Endodermal cell (in vitro differentiated cells): Measurements from ENCODE around the gene INSYN1. TPM values are rescaled to one million over a fixed set of nuclear protein-coding genes. Genes with fewer than 3 reads are reported as not detected.
A peak's percentile ranks its signal among the peaks of the same experiment; 100 is the strongest.
"Not testable (repeated sequence)": the region's sequence is repeated elsewhere in the genome, so short reads cannot be mapped to it uniquely, and the experiment has no call there.

Source experiments
- DNase-seq: peaks from one replicate; pipeline ENCODE4 v3.0.0-alpha.2; 2017
- H3K27ac ChIP-seq: 2 replicates; pipeline ENCODE4 v1.5.1; 2013; ENCODE audit warnings: mild to moderate bottlenecking, low read depth, low read length, moderate library complexity
- H3K27me3 ChIP-seq: 2 replicates; pipeline ENCODE4 v1.6.1; 2013; ENCODE audit warnings: mild to moderate bottlenecking, low read length, moderate library complexity; ENCODE audit not compliant: insufficient read depth, control insufficient read depth, poor library complexity, severe bottlenecking
- H3K36me3 ChIP-seq: 2 replicates; pipeline ENCODE4 v1.7.0; 2013; ENCODE audit warnings: mild to moderate bottlenecking, low read length, moderate library complexity; ENCODE audit not compliant: control insufficient read depth, insufficient read depth
- H3K4me1 ChIP-seq: one replicate; pipeline ENCODE4 v1.7.0; 2013; ENCODE audit warnings: low read length; ENCODE audit not compliant: control insufficient read depth, insufficient read depth
- H3K4me3 ChIP-seq: 2 replicates; pipeline ENCODE4 v1.5.1; 2013; ENCODE audit warnings: mild to moderate bottlenecking, low read length, moderate library complexity
- H3K9ac ChIP-seq: 2 replicates; pipeline ENCODE4 v1.6.1; 2013; ENCODE audit warnings: mild to moderate bottlenecking, low read length, moderate library complexity; ENCODE audit not compliant: poor library complexity, severe bottlenecking; ENCODE audit errors: extremely low read depth
- H3K9me3 ChIP-seq: 2 replicates; pipeline ENCODE4 v1.6.1; 2013; ENCODE audit warnings: mild to moderate bottlenecking, low read length, moderate library complexity; ENCODE audit not compliant: control insufficient read depth
- H3K27ac Mint-ChIP-seq: 2 replicates; pipeline ENCODE4 v1.8.0; 2020; ENCODE audit warnings: mixed read lengths
- H3K27me3 Mint-ChIP-seq: 2 replicates; pipeline ENCODE4 v1.8.0; 2021; ENCODE audit warnings: mild to moderate bottlenecking, mixed read lengths; ENCODE audit not compliant: insufficient read depth
- H3K36me3 Mint-ChIP-seq: 2 replicates; pipeline ENCODE4 v1.8.0; 2020; ENCODE audit warnings: low read depth, mixed read lengths
- H3K4me1 Mint-ChIP-seq: 2 replicates; pipeline ENCODE4 v1.8.0; 2020; ENCODE audit warnings: mixed read lengths
- H3K4me3 Mint-ChIP-seq: 2 replicates; pipeline ENCODE4 v1.8.0; 2020; ENCODE audit warnings: mild to moderate bottlenecking, moderate library complexity, mixed read lengths
- H3K9me3 Mint-ChIP-seq: 2 replicates; pipeline ENCODE4 v1.8.0; 2020; ENCODE audit warnings: mild to moderate bottlenecking, mixed read lengths
- WGBS, 2 experiments: methylation state at CpG; one replicate each; pipeline versions ENCODE4 v1.1.5 to v1.1.7; 2013; ENCODE audit warnings: missing lambda C conversion rate in 2 of 2, mixed read lengths in 1 of 2; ENCODE audit not compliant: insufficient coverage in 1 of 2, insufficient read length in 1 of 2; 5-methylcytosine and 5-hydroxymethylcytosine counted together
- total RNA-seq, 2 donors: library from RNA; stranded (reverse); fragmentation: NEBNext Ultra II Directional in 1 of 2; extraction: Animal tissue kit (Norgen Biotek cat#: 25700) in 1 of 2; gene quantifications; 2 replicates in 1 of 2; 3 replicates in 1 of 2; pipeline ENCODE4 v1.2.1, GENCODE V29; 2021
- TF ChIP-seq, protein P1 (sequence below): fragments of 200-600 bp; sonication (generic); conservative IDR thresholded peaks from 2 replicates; pipeline ENCODE4 v1.5.0; 2021; ENCODE audit warnings: antibody characterized with exemption, mild to moderate bottlenecking

The INSYN1 gene
- total RNA-seq, 2 donors from 2014 or later = 0.33 to 0.55 TPM

DNA sequence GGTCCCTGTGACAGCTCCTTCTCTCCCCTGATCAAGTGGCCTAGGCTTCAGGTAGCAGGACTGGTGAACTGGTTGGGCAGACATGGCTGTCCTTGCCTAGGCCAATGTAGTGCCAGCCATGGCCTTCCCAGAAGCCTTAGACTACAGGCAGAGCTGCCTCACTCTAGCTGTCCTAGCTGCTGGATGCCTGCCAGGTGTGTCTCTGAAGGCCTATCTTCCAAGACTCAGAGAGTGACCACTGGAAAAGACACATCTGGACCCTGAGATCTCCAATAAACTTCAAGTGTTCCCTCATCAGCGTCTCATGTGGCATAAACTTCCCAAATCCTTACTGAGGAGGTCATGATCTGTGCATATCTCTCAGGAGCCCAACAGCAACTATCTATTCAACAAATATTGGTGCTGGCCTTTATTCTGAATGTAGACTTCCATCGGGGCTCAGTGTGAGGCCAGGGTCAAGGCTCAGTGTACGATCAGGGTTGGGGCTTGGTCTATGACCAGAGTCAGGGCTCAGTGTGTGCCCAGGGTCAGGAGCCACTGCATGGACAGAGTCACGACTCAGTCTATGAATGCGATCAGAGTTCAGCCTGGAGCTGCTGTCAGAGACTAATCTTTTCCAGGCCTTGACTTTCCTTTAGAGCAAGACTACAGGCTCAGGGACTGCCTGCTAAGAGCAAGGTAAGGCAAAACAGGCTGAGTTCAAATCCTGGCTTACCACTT lies 36.5 kb upstream of the INSYN1 start:
- Mint-ChIP-seq H3K27ac (no peak overlapping the region), H3K4me3 (no peak overlapping the region), H3K27me3 (peaks cover 68% of the 10 kb centered on the region), H3K9me3 (no peaks in the 10 kb centered on the region), H3K36me3 (no peaks in the 10 kb centered on the region), H3K4me1 (peaks cover 9% of the 10 kb centered on the region)
- no peak overlapping the region for H3K27ac ChIP-seq
- no peak for DNase-seq
- H3K9ac ChIP-seq = no peak overlapping the region
- no peaks in the 10 kb centered on the region for H3K9me3 ChIP-seq
- 89 to 95% methylated on average over 5 of the region's 5 CpGs for WGBS, 2 experiments
- no peaks in the 10 kb centered on the region for H3K4me1 ChIP-seq
- no peaks in the 10 kb centered on the region for H3K36me3 ChIP-seq
- H3K27me3 ChIP-seq = peaks cover 16% of the 10 kb centered on the region
- no peak overlapping the region for H3K4me3 ChIP-seq
- TF ChIP-seq, protein P1, sequence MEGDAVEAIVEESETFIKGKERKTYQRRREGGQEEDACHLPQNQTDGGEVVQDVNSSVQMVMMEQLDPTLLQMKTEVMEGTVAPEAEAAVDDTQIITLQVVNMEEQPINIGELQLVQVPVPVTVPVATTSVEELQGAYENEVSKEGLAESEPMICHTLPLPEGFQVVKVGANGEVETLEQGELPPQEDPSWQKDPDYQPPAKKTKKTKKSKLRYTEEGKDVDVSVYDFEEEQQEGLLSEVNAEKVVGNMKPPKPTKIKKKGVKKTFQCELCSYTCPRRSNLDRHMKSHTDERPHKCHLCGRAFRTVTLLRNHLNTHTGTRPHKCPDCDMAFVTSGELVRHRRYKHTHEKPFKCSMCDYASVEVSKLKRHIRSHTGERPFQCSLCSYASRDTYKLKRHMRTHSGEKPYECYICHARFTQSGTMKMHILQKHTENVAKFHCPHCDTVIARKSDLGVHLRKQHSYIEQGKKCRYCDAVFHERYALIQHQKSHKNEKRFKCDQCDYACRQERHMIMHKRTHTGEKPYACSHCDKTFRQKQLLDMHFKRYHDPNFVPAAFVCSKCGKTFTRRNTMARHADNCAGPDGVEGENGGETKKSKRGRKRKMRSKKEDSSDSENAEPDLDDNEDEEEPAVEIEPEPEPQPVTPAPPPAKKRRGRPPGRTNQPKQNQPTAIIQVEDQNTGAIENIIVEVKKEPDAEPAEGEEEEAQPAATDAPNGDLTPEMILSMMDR = no peak

DNA sequence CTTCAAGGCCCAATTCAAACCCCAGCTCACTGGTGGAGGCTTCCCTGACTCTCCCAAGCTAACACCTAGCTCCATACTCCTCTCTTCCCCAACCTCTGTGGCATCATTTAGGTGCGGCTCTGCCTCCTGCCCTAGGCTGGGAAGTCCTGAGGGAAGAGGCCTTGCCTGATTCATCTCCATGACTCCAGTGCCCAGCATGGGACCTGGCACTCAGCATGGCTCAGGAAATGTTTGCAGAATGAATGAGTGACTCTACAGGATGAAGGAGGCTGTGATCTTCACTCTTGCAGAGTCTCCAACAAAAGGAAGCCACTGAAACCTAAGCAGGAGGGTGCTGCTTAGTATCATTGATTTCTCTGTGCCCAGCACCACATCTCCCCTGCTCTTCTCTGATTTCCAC lies 34.5 kb upstream of the INSYN1 start:
- Histone ChIP-seq H3K4me3 (no peak overlapping the region), H3K27ac (no peak overlapping the region), H3K36me3 (no peaks in the 10 kb centered on the region), H3K4me1 (no peaks in the 10 kb centered on the region), H3K27me3 (peaks cover 28% of the 10 kb centered on the region), H3K9me3 (no peaks in the 10 kb centered on the region), H3K9ac (no peak overlapping the region)
- peaks cover 82% of the 10 kb centered on the region for H3K27me3 Mint-ChIP-seq
- H3K27ac Mint-ChIP-seq = no peak overlapping the region
- no peak for DNase-seq
- no peaks in the 10 kb centered on the region for H3K9me3 Mint-ChIP-seq
- TF ChIP-seq, protein P1 = no peak
- H3K4me1 Mint-ChIP-seq = peaks cover 10% of the 10 kb centered on the region
- no peaks in the 10 kb centered on the region for H3K36me3 Mint-ChIP-seq
- 89% methylated on average over 1 of the region's 1 CpG; no CpG with 5 or more reads in 1 of the 2 experiments for WGBS, 2 experiments
- no peak overlapping the region for H3K4me3 Mint-ChIP-seq

DNA sequence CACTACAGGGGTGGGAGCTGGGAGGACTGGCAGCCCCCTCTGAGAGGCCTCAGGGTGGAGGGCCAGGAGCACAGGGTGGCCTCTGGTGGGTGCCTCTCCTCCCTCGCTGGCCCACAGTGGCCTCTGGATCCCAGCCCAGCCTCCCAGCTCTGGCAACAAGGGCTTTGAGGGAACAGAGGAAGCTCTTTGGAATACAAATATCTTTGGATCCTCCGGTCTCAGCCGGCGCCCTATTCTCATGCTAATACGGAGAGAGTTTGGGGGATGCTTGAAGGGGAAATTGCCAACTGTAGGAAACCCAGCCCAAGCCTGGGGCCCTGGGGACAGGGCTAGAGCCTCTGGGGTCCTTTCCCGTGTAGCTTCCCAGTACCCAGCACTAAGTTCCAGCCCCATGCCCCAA lies 33.4 kb upstream of the INSYN1 start:
- H3K9ac ChIP-seq = no peak overlapping the region
- H3K9me3 ChIP-seq = no peaks in the 10 kb centered on the region
- Mint-ChIP-seq H3K27me3 (peaks cover 81% of the 10 kb centered on the region), H3K4me1 (peaks cover 10% of the 10 kb centered on the region), H3K36me3 (no peaks in the 10 kb centered on the region), H3K27ac (no peak overlapping the region), H3K9me3 (no peaks in the 10 kb centered on the region), H3K4me3 (no peak overlapping the region)
- H3K36me3 ChIP-seq = no peaks in the 10 kb centered on the region
- H3K4me1 ChIP-seq = no peaks in the 10 kb centered on the region
- H3K4me3 ChIP-seq = no peak overlapping the region
- WGBS, 2 experiments = 13 to 51% methylated on average over 1 to 6 of the region's 6 CpGs
- H3K27ac ChIP-seq = peak overlapping the region; percentile 40
- DNase-seq = peak; percentile 82
- TF ChIP-seq, protein P1 = no peak
- H3K27me3 ChIP-seq = peaks cover 28% of the 10 kb centered on the region

DNA sequence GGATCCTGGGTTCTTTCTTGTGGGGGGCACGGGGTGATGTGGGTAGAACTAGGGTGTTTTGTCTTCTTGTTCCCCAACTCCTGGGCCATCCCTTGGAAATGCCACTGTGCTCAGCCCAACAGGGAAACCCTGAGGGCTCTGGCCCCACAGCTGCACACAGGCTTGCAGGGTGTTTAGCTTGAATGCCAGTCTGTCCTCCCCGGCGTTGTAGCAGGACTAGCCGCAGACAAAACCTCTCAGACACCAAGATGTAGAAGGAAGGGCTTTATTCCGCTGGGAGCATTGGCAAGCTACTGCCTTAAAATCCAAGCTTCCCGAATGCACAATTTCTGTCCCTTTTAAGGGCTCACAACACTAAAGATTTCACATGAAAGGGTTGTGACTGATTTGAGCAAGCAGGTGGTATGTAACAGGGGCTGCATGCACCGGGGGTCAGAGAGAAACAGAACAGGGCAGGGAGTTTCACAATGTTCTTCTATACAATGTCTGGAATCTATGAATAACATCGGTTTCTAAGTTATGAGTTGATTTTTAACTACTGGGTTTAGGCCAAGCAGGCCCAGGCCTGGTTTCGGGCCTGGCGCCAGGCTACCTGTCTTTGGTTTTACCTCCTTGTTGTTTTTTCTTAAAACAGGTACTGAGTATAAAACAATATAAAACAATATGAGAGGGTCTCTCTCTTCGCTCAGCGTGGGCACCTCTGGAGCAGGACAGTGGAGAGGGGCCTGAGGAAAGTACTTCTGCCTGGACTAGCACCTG lies 32.3 kb upstream of the INSYN1 start:
- not testable (repeated sequence) for H3K36me3 ChIP-seq, H3K9me3 ChIP-seq, DNase-seq, H3K4me3 ChIP-seq, H3K27ac Mint-ChIP-seq, H3K4me1 ChIP-seq, H3K9ac ChIP-seq, H3K27ac ChIP-seq, H3K9me3 Mint-ChIP-seq, H3K4me1 Mint-ChIP-seq, H3K36me3 Mint-ChIP-seq, H3K4me3 Mint-ChIP-seq
- peaks cover 75% of the 10 kb centered on the region for H3K27me3 Mint-ChIP-seq
- H3K27me3 ChIP-seq = peaks cover 28% of the 10 kb centered on the region
- 76 to 80% methylated on average over 3 to 12 of the region's 12 CpGs for WGBS, 2 experiments
